Thyroid gland (tissue), 4 donors: ENCODE results near the gene CTLA4. TPM values are rescaled to one million over a fixed set of nuclear protein-coding genes. Genes with fewer than 3 reads are reported as not detected.

Experiments used
- DNase-seq, 2 donors: peaks; one replicate each; pipeline ENCODE4 v3.0.0-alpha.2; 2019
- H3K27ac ChIP-seq, 3 donors: fragments of 200-600 bp; sonication (generic); 1 replicate in 2 of 3; 2 replicates in 1 of 3; pipeline ENCODE4 v1.5.1; 2016 to 2019; ENCODE audit warnings: mild to moderate bottlenecking in 1 of 3, moderate library complexity in 1 of 3
- H3K27me3 ChIP-seq: fragments of 200-600 bp; sonication (generic); one replicate; pipeline ENCODE4 v1.5.1; 2019
- H3K36me3 ChIP-seq, 2 donors: fragments of 200-600 bp; sonication (generic); one replicate each; pipeline ENCODE4 v1.5.1; 2016 to 2019
- H3K4me1 ChIP-seq, 2 donors: fragments of 200-600 bp; sonication (generic); one replicate each; pipeline ENCODE4 v1.5.1; 2017 to 2019
- H3K4me3 ChIP-seq, 3 donors: fragments of 200-600 bp; sonication (generic); replicated peaks in 1 of 3; 1 replicate in 2 of 3; 2 replicates in 1 of 3; pipeline ENCODE4 v1.5.1; 2016; ENCODE audit warnings: mild to moderate bottlenecking in 1 of 3
- H3K9me3 ChIP-seq: fragments of 200-600 bp; sonication (generic); one replicate; pipeline ENCODE4 v1.5.1; 2017
- POLR2A ChIP-seq, 2 donors: fragments of 450-650 bp; IDR thresholded peaks; one replicate each; pipeline ENCODE4 v1.6.1; 2017; ENCODE audit warnings: antibody characterized with exemption in 2 of 2, mild to moderate bottlenecking in 2 of 2, moderate library complexity in 1 of 2
- WGBS, 2 donors: methylation state at CpG; one replicate each; pipeline ENCODE4 v1.1.5; 2017; 5-methylcytosine and 5-hydroxymethylcytosine counted together
- intact Hi-C: fragments of 100-400 bp; cut with DNase I; formaldehyde crosslinking; loops from one replicate; pipeline ENCODE4 v1.15.1; 2023
- total RNA-seq, 4 donors: library from RNA; depleted of rRNA; stranded (reverse); fragments of >200 nt; gene quantifications; one replicate each; pipeline ENCODE4 v1.2.3, GENCODE V29; 2016
- TF ChIP-seq, protein P1 (sequence below), 6 experiments: fragments of 200-600 bp in 3 of 6; fragments of 450-650 bp in 3 of 6; sonication (generic) in 3 of 6; IDR thresholded peaks; one replicate each; pipeline ENCODE4 v1.5.1; 2016 to 2019; ENCODE audit warnings: antibody characterized with exemption in 6 of 6, mild to moderate bottlenecking in 2 of 6, inconsistent platforms in 1 of 6, moderate library complexity in 1 of 6

Gene CTLA4
- total RNA-seq, 4 donors from 2014 or later: 0.33 to 1.5 TPM; not detected in 2

DNA sequence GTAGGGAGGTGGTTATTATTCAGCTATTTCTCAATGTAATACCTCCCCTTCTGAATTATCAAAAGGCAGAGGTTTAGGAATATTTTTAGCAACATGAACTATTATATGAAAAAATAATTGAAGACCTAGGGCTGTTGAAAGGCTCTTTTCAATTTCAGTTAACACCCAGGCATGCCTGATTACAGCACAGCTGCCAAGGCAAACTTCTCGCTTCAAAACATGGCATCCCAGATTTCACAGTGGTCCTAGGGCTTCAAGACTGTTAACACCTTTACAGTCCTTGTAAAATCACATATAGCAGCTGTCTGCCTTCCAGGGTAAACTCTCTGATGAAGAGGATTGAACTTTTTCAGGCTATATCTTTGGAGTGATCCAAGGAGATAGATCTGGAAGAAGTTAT is 23.2 kb downstream of the CTLA4 start:
- Histone ChIP-seq H3K4me3 (no peak overlapping the region), H3K36me3 (no peaks in the 10 kb centered on the region), H3K27ac (no peak overlapping the region), H3K4me1 (no peaks in the 10 kb centered on the region), H3K27me3 (no peaks in the 10 kb centered on the region), H3K9me3 (no peaks in the 10 kb centered on the region)
- WGBS, 2 donors: 89 to 100% methylated on average over 1 of the region's 1 CpG
- TF ChIP-seq, protein P1, sequence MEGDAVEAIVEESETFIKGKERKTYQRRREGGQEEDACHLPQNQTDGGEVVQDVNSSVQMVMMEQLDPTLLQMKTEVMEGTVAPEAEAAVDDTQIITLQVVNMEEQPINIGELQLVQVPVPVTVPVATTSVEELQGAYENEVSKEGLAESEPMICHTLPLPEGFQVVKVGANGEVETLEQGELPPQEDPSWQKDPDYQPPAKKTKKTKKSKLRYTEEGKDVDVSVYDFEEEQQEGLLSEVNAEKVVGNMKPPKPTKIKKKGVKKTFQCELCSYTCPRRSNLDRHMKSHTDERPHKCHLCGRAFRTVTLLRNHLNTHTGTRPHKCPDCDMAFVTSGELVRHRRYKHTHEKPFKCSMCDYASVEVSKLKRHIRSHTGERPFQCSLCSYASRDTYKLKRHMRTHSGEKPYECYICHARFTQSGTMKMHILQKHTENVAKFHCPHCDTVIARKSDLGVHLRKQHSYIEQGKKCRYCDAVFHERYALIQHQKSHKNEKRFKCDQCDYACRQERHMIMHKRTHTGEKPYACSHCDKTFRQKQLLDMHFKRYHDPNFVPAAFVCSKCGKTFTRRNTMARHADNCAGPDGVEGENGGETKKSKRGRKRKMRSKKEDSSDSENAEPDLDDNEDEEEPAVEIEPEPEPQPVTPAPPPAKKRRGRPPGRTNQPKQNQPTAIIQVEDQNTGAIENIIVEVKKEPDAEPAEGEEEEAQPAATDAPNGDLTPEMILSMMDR (IDR thresholded peaks at IDR 0.05): no peak
- TF ChIP-seq POLR2A (IDR thresholded peaks at IDR 0.05): no peak
- no peak for DNase-seq
- intact Hi-C loops: no loop called here

DNA sequence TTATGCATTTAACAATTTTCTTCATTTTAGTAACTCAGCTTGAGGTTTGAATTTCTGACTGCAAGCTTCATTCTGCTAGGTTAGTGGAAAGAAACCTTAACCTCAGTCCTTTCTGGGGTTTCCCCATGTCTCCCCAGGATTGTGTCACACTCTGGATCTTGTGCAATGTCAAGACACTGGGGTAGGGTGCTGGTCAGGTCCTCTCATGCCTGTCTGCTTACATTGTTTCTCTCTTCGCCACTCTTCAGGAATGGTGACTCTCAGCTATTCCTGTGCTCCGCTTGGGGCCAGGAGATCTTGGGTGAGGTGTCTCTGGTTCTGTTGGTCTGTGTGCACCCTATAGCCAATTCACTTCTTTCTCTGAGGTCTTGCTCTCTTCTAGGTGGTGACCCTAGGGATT is 23.9 kb downstream of the CTLA4 start:
- Histone ChIP-seq H3K27ac (no peak overlapping the region), H3K36me3 (no peaks in the 10 kb centered on the region), H3K9me3 (no peaks in the 10 kb centered on the region), H3K27me3 (no peaks in the 10 kb centered on the region), H3K4me3 (no peak overlapping the region), H3K4me1 (no peaks in the 10 kb centered on the region)
- DNase-seq: no peak
- WGBS, 2 donors: 88 to 100% methylated on average over 2 of the region's 2 CpGs
- intact Hi-C loops: no loop called here
- no peak for TF ChIP-seq POLR2A (IDR thresholded peaks at IDR 0.05)
- TF ChIP-seq, protein P1 (IDR thresholded peaks at IDR 0.05): no peak

DNA sequence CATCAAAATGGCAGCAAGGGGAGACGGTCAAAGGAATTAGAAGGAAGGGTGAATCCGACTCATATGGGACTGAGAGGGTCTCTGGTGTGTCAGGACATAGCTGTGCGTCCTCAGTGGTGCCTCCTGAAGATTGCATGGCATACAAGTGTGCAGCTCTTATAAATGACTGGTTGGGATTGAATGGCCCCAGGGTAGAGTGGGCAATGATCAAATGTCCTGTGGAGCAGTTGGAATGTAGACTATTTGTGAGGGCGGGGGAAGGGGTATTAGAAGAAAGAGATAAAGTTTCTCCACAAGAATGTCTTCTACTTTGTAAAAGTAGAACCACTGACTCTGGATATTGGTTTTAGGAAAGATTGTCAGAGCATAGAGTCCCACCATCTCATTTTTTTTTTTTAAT is 24.6 kb downstream of the CTLA4 start:
- no peak for DNase-seq
- Histone ChIP-seq H3K4me3 (no peak overlapping the region), H3K4me1 (no peaks in the 10 kb centered on the region), H3K27ac (no peak overlapping the region), H3K27me3 (no peaks in the 10 kb centered on the region), H3K36me3 (no peaks in the 10 kb centered on the region), H3K9me3 (no peaks in the 10 kb centered on the region)
- TF ChIP-seq, protein P1 (IDR thresholded peaks at IDR 0.05): no peak
- no peak for TF ChIP-seq POLR2A (IDR thresholded peaks at IDR 0.05)
- WGBS, 2 donors: 92 to 96% methylated on average over 4 of the region's 4 CpGs
- intact Hi-C loops: no loop called here

DNA sequence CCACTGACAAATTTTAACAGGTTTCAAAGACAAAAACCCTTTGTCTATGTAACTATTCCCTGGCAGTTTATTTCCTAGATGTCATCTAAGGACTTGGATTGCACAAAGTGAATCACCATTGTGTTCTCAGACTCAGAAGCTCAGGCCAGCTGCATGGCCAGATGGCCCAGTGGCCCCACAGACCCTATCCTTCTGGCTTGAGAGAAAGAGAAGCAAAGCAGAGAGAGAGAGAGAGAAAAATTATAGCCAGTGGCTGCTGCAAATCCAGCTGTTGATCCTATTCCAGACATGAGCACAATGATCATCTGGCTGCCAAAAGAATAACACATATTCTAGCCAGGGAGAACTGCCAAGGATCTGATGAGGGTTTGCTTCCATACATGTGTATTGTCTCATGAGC is 25.8 kb downstream of the CTLA4 start:
- no peaks in the 10 kb centered on the region for H3K36me3 ChIP-seq
- intact Hi-C loops: no loop called here
- H3K27ac ChIP-seq: no peak overlapping the region
- H3K4me3 ChIP-seq: no peak overlapping the region
- H3K4me1 ChIP-seq: no peaks in the 10 kb centered on the region
- H3K9me3 ChIP-seq: no peaks in the 10 kb centered on the region
- no peak for DNase-seq
- no peaks in the 10 kb centered on the region for H3K27me3 ChIP-seq
- no peak for TF ChIP-seq POLR2A (IDR thresholded peaks at IDR 0.05)
- TF ChIP-seq, protein P1 (IDR thresholded peaks at IDR 0.05): no peak

DNA sequence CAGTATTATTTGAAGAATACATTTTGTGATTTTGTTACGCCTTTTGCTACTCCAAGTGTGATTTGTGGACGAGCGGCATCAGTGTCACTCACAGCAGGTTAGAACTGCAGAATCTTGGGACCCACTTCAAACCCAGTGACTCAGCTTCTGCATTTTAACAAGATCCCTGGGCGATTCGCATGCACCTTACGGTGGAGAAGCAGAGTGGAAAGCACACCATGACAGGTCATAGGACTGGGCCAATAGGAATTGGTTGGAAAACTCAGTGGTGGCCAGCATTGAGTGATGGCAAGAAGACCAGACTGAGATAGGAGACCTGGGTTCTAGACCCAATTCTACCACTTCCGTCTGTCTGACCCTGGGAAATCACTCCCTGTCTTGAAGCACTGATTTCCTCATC is 26.3 kb downstream of the CTLA4 start:
- Histone ChIP-seq H3K4me1 (no peaks in the 10 kb centered on the region), H3K36me3 (no peaks in the 10 kb centered on the region), H3K4me3 (no peak overlapping the region), H3K9me3 (no peaks in the 10 kb centered on the region), H3K27me3 (no peaks in the 10 kb centered on the region), H3K27ac (no peak overlapping the region)
- intact Hi-C loops: no loop called here
- no peak for DNase-seq
- 82 to 88% methylated on average over 7 of the region's 7 CpGs for WGBS, 2 donors
- no peak for TF ChIP-seq POLR2A (IDR thresholded peaks at IDR 0.05)
- TF ChIP-seq, protein P1 (IDR thresholded peaks at IDR 0.05): no peak
